K562 (cell line): Measurements from ENCODE around the gene DYRK1A. TPM values are rescaled to one million over a fixed set of nuclear protein-coding genes. Genes with fewer than 3 reads are reported as not detected.

ENCODE experiments used
- ATAC-seq: fragments of 200-7000 bp; cut with Tn5 transposase; 3 replicates; pipeline ENCODE4 v1.9.1; 2020; ENCODE audit warnings: moderate library complexity
- BruUV-seq: library from RNA; stranded (reverse); fragments of 400-500 nt; replicated peaks from 2 replicates; lab custom pipeline; 2021; lab: Mats Ljungman, UMichigan
- CTCF ChIA-PET: fragments of 300-600 bp; formaldehyde crosslinking; extraction: SDS; loops from one replicate; lab custom pipeline; 2021; ENCODE audit warnings: low intra/inter-chr PET ratio; lab: Yijun Ruan, JAX
- POLR2A ChIA-PET: fragments of 300-600, 350-650 bp; sonication (Branson Sonifier 250); formaldehyde crosslinking; extraction: SDS; loops from one replicate; lab custom pipeline; 2021; ENCODE audit warnings: antibody characterized with exemption, inconsistent platforms; lab: Yijun Ruan, JAX
- DNase-seq, 4 experiments: peaks; one replicate each; pipeline versions ENCODE4 v3.0.0 to v3.0.0-alpha.2; 2011 to 2018; ENCODE audit warnings: low spot score in 3 of 4, mixed read lengths in 3 of 4; ENCODE audit errors: extremely low read depth in 1 of 4
- FAIRE-seq: peaks from 2 replicates; lab custom pipeline; 2011; peaks lifted over from hg19 to GRCh38; lab: Jason Lieb, UNC
- H2AFZ ChIP-seq: 2 replicates; pipeline ENCODE4 v1.6.0; 2011; ENCODE audit warnings: low read depth, low read length, control low read depth, inconsistent platforms
- H3K27ac ChIP-seq: fragments of 200-600 bp; 3 replicates; pipeline ENCODE4 v1.8.0; 2011; ENCODE audit warnings: low read depth, mild to moderate bottlenecking, control low read depth, inconsistent platforms, low read length, moderate library complexity, mixed read lengths; ENCODE audit errors: extremely low read depth
- H3K27me3 ChIP-seq, 2 experiments: fragments of 300-600 bp in 1 of 2; 2 replicates in 1 of 2; 3 replicates in 1 of 2; pipeline versions ENCODE4 v1.6.0 to v1.8.0; 2011; ENCODE audit warnings: inconsistent platforms in 2 of 2, low read length in 2 of 2, mild to moderate bottlenecking in 1 of 2, mixed read lengths in 1 of 2, moderate library complexity in 1 of 2; ENCODE audit not compliant: control insufficient read depth in 2 of 2, insufficient read depth in 2 of 2
- H3K36me3 ChIP-seq: fragments of 300-600 bp; 3 replicates; pipeline ENCODE4 v1.8.0; 2011; ENCODE audit warnings: mild to moderate bottlenecking, low read length, inconsistent platforms; ENCODE audit not compliant: control insufficient read depth, insufficient read depth
- H3K4me1 ChIP-seq, 2 experiments: fragments of 200-600 bp in 1 of 2; replicated peaks in 1 of 2; 2 replicates in 1 of 2; 3 replicates in 1 of 2; pipeline versions ENCODE4 v1.5.1 to v1.8.0; 2011; ENCODE audit warnings: inconsistent platforms in 2 of 2, low read length in 2 of 2, mild to moderate bottlenecking in 1 of 2, mixed read lengths in 1 of 2, moderate library complexity in 1 of 2; ENCODE audit not compliant: control insufficient read depth in 2 of 2, insufficient read depth in 2 of 2
- H3K4me2 ChIP-seq: 2 replicates; pipeline ENCODE4 v1.6.1; 2011; ENCODE audit warnings: low read length, control low read depth, inconsistent platforms, mixed read lengths; ENCODE audit not compliant: insufficient read depth
- H3K4me3 ChIP-seq: fragments of 200-600 bp; sonication (generic), shearing (Covaris generic); 2 replicates; pipeline ENCODE4 v1.5.1; 2016; ENCODE audit warnings: control low read depth, inconsistent platforms
- H3K79me2 ChIP-seq: fragments of 200-600 bp; 3 replicates; pipeline ENCODE4 v1.8.0; 2011; ENCODE audit warnings: low read length, inconsistent platforms; ENCODE audit not compliant: control insufficient read depth, insufficient read depth
- H3K9ac ChIP-seq, 2 experiments: 2 replicates each; pipeline versions ENCODE4 v1.6.0 to v1.6.1; 2011; ENCODE audit warnings: low read depth in 2 of 2, low read length in 2 of 2, control low read depth in 1 of 2, inconsistent platforms in 1 of 2, mild to moderate bottlenecking in 1 of 2, mixed read lengths in 1 of 2; ENCODE audit not compliant: insufficient read depth in 1 of 2
- H3K9me1 ChIP-seq: one replicate; pipeline ENCODE4 v1.6.0; 2011; ENCODE audit warnings: inconsistent platforms, mild to moderate bottlenecking, low read length, moderate library complexity; ENCODE audit not compliant: control insufficient read depth, insufficient read depth
- H3K9me3 ChIP-seq: replicated peaks from 2 replicates; pipeline ENCODE4 v1.5.1; 2011; ENCODE audit warnings: low read depth, low read length, inconsistent platforms; ENCODE audit not compliant: control insufficient read depth, insufficient read depth
- H4K20me1 ChIP-seq: replicated peaks from 2 replicates; pipeline ENCODE4 v1.6.1; 2011; ENCODE audit warnings: low read length, inconsistent platforms, mixed read lengths; ENCODE audit not compliant: control insufficient read depth, insufficient read depth
- ARNT ChIP-seq, 2 experiments: fragments of 450-650 bp; IDR thresholded peaks; 2 replicates each; pipeline ENCODE4 v1.6.1; 2016; ENCODE audit warnings: mild to moderate bottlenecking in 1 of 2
- HNRNPL ChIP-seq: fragments of 200-400 bp; formaldehyde crosslinking; IDR thresholded peaks from 2 replicates; pipeline ENCODE4 v1.6.1; 2017; ENCODE audit warnings: low read depth, mild to moderate bottlenecking, low read length
- KLF16 ChIP-seq: IDR thresholded peaks from 2 replicates; pipeline ENCODE4 v1.6.1; 2016; ENCODE audit warnings: antibody characterized with exemption
- NR1H2 ChIP-seq: sonication (generic); formaldehyde crosslinking; IDR thresholded peaks from 2 replicates; pipeline ENCODE4 v1.4.0; 2020; ENCODE audit warnings: mild to moderate bottlenecking, missing genetic modification reagents
- REST ChIP-seq, 2 experiments: fragments of 450-650 bp; formaldehyde crosslinking in 1 of 2; IDR thresholded peaks; 2 replicates each; pipeline versions ENCODE4 v1.4.0 to v1.6.1; 2014 to 2020; ENCODE audit warnings: mild to moderate bottlenecking in 2 of 2, borderline replicate concordance in 1 of 2, low read depth in 1 of 2
- SOX6 ChIP-seq: fragments of 450-650 bp; IDR thresholded peaks from 2 replicates; pipeline ENCODE4 v1.6.1; 2014; ENCODE audit warnings: mild to moderate bottlenecking
- ZNF354B ChIP-seq: fragments of 250-450 bp; sonication (Bioruptor Pico); IDR thresholded peaks from 2 replicates; pipeline ENCODE4 v1.4.0; 2020
- WGBS: fragments of 100-300 bp; shearing (Covaris generic); methylation state at CpG from one replicate; pipeline ENCODE4 v1.1.6; 2016; ENCODE audit warnings: low coverage, mixed read lengths; ENCODE audit not compliant: insufficient coverage; ENCODE audit errors: missing lambda C conversion rate; 5-methylcytosine and 5-hydroxymethylcytosine counted together
- in situ Hi-C: fragments of 300-500 bp; cut with MboI; formaldehyde crosslinking; loops from 4 replicates; pipeline ENCODE4 v1.15.0; 2018; ENCODE audit warnings: inconsistent platforms, mixed read lengths
- intact Hi-C: fragments of 100-400 bp; cut with micrococcal nuclease; formaldehyde crosslinking; loops from 2 replicates; pipeline ENCODE4 v1.14.2; 2022
- polyA plus RNA-seq, 8 experiments: library from polyadenylated mRNA; depleted of rRNA in 4 of 8; stranded (reverse) in 5 of 8; unstranded in 3 of 8; fragments of >200 nt; fragmentation: Nextera tagmentation in 2 of 8; fragmentation: Illumina TruSeq in 1 of 8; extraction: Ambion mirVana in 2 of 8; extraction: Trizol in 1 of 8; gene quantifications; 2 replicates each; pipeline versions ENCODE4 v1.2.1 to v1.2.3, GENCODE V29; 2011 to 2014; ENCODE audit warnings: inconsistent platforms in 1 of 8, missing spikeins in 1 of 8
- total RNA-seq, 7 experiments: library from RNA; depleted of rRNA in 6 of 7; stranded (reverse); fragments of >200 nt in 6 of 7; fragmentation: Illumina TruSeq in 2 of 7; extraction: Trizol in 2 of 7; gene quantifications; 2 replicates each; pipeline versions ENCODE4 v1.2.1 to v1.2.3, GENCODE V29; 2011 to 2021; ENCODE audit warnings: low replicate concordance in 1 of 7
- TF ChIP-seq, protein P1 (sequence below): fragments of 250-450 bp; sonication (Bioruptor Pico); IDR thresholded peaks from 2 replicates; pipeline ENCODE4 v1.9.0; 2021; ENCODE audit warnings: mild to moderate bottlenecking, inconsistent platforms
- TF ChIP-seq, protein P2 (sequence below): fragments of 250-450 bp; sonication (Bioruptor Pico); IDR thresholded peaks from 2 replicates; pipeline ENCODE4 v1.4.0; 2020

DYRK1A gene
- total and polyA plus RNA-seq, 9 of the 15 experiments (the other 6 are each of a cell fraction or from before 2014, with no cell fraction given) = 3.7 to 64.8 (median 42.3) TPM

DNA sequence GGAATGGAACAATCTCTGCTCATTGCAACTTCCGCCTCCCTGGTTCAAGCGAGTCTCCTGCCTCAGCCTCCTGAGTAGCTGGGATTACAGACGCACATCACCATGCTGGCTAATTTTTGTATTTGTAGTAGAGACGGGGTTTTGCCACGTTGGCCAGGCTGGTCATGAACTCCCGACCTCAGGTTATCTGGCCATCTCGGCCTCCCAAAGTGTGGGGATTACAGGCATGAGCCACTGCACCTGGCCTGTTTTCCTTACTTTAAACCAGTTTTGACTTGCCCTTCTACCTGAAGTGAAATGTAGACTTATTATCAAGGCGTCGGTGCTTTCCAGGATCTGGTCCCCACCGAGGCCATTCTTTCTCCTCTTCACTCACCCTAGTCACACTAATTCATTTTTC lies 141.8 kb downstream of the DYRK1A start (continued):
- TF ChIP-seq, protein P1, sequence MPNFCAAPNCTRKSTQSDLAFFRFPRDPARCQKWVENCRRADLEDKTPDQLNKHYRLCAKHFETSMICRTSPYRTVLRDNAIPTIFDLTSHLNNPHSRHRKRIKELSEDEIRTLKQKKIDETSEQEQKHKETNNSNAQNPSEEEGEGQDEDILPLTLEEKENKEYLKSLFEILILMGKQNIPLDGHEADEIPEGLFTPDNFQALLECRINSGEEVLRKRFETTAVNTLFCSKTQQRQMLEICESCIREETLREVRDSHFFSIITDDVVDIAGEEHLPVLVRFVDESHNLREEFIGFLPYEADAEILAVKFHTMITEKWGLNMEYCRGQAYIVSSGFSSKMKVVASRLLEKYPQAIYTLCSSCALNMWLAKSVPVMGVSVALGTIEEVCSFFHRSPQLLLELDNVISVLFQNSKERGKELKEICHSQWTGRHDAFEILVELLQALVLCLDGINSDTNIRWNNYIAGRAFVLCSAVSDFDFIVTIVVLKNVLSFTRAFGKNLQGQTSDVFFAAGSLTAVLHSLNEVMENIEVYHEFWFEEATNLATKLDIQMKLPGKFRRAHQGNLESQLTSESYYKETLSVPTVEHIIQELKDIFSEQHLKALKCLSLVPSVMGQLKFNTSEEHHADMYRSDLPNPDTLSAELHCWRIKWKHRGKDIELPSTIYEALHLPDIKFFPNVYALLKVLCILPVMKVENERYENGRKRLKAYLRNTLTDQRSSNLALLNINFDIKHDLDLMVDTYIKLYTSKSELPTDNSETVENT (CRISPR knock-in tag) = no peak
- TF ChIP-seq NR1H2 (CRISPR knock-in tag) = no peak
- TF ChIP-seq ZNF354B (CRISPR knock-in tag) = no peak
- TF ChIP-seq HNRNPL = no peak
- TF ChIP-seq KLF16 = no peak

GRCh38 chr21:37509802-37510393 lies 143.3 kb downstream of the DYRK1A start:
- in situ Hi-C loops = no loop called here
- TF ChIP-seq REST (IDR thresholded peaks at IDR 0.05; ENCODE audit: borderline replicate concordance) (no peak), REST (CRISPR knock-in tag; IDR thresholded peaks at IDR 0.05; ENCODE audit: low read depth) (no peak), ARNT (IDR thresholded peaks at IDR 0.05) (peak in 1 of 2 experiments; percentile 42; a peak in 1 of 4 replicates), SOX6 (peak; percentile 69; the same call in 1 of the 2 replicates)
- TF ChIP-seq, protein P2, sequence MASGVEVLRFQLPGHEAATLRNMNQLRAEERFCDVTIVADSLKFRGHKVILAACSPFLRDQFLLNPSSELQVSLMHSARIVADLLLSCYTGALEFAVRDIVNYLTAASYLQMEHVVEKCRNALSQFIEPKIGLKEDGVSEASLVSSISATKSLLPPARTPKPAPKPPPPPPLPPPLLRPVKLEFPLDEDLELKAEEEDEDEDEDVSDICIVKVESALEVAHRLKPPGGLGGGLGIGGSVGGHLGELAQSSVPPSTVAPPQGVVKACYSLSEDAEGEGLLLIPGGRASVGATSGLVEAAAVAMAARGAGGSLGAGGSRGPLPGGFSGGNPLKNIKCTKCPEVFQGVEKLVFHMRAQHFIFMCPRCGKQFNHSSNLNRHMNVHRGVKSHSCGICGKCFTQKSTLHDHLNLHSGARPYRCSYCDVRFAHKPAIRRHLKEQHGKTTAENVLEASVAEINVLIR = no peak

More at GRCh38 chr21:37509802-37510393, 143.3 kb downstream of the DYRK1A start:
- peaks cover 4 to 17% of the 10 kb centered on the region in 2 experiments; a peak in 3 of 5 replicates for H3K4me1 ChIP-seq
- no peak overlapping the region for H3K9ac ChIP-seq
- H3K27ac ChIP-seq = peak overlapping the region; percentile 51; the same call in 2 of the 3 replicates
- no peaks in the 10 kb centered on the region for H3K9me1 ChIP-seq
- H4K20me1 ChIP-seq = no peaks in the 10 kb centered on the region; the same call in 1 of the 2 replicates
- H3K9me3 ChIP-seq = no peaks in the 10 kb centered on the region
- 14% methylated on average over 5 of the region's 5 CpGs for WGBS
- H2AFZ ChIP-seq = no peak overlapping the region
- peak; percentile 68 for ATAC-seq
- no peaks in the 10 kb centered on the region for H3K27me3 ChIP-seq
- no peak overlapping the region for H3K4me3 ChIP-seq
- peaks cover 97% of the 10 kb centered on the region for H3K36me3 ChIP-seq
- peak in 2 of 4 experiments; percentile 35 to 63 for DNase-seq
- ChIA-PET CTCF (no interaction called here), POLR2A (no interaction called here)
- FAIRE-seq = no peak
- intact Hi-C loops = loop anchor here (5.0 kb wide), 1 partner anchor 72 kb away; no protein-coding TSS in a partner anchor
- H3K79me2 ChIP-seq = peaks cover 20% of the 10 kb centered on the region; the same call in 2 of the 3 replicates
- no peak overlapping the region for H3K4me2 ChIP-seq
- BruUV-seq = no TSS peak
